Measurements from ENCODE around the gene SORL1. TPM values are rescaled to one million over a fixed set of nuclear protein-coding genes. Genes with fewer than 3 reads are reported as not detected.

SORL1 gene
- total RNA-seq, 1 experiment from 2014 or later, result 68.3 TPM

DNA sequence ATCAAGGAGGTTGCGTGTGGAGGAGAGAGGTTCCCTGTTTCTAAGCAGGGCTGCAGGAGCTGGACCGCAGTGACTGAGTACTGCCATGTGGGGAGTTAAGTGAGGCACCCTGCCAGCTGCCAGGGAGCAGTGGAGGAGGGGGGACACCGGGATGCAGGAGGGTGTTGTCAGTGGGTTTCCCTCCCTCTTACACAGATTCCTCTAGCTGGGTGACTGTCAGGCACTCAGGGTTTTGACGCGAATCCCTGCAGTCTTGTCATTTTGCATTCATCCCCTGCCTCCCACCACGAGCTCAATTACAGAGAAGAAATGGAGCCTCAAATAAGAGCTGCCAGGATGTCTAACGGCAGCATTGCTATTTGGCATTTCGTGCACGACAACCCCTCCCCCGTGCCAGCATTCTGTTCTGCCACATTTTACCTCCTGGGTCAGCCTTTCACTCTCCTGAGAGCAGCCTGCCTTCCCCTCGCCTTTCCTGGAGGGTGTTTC, 120.5 kb downstream of the SORL1 start:
- Histone ChIP-seq H3K27ac (ENCODE audit: insufficient read length, low read depth, low read length) (no peak overlapping the region), H3K23ac (ENCODE audit: insufficient read length, low read depth, low read length) (no peak overlapping the region), H3K14ac (ENCODE audit: insufficient read depth, low read length) (no peak overlapping the region), H2BK120ac (ENCODE audit: low read depth, low read length, poor library complexity, severe bottlenecking) (no peak overlapping the region), H3K18ac (ENCODE audit: insufficient read length, low read depth, low read length) (no peak overlapping the region), H4K8ac (replicated peaks; ENCODE audit: insufficient read length, low read depth, low read length) (no peak overlapping the region), H3K4ac (ENCODE audit: low read depth, low read length) (no peak overlapping the region), H2BK20ac (ENCODE audit: low read depth, low read length, poor library complexity, severe bottlenecking) (no peak overlapping the region), H3K56ac (ENCODE audit: insufficient read length, low read depth, low read length) (no peak overlapping the region), H2AK5ac (ENCODE audit: insufficient read length, low read length) (no peak overlapping the region), H3K23me2 (ENCODE audit: insufficient read length, low read depth, low read length, poor library complexity, severe bottlenecking) (no peaks in the 10 kb centered on the region), H2BK5ac (ENCODE audit: insufficient read length, low read length) (no peak overlapping the region), H4K5ac (ENCODE audit: insufficient read length, low read depth, low read length) (no peak overlapping the region), H3K4me2 (ENCODE audit: insufficient read depth, insufficient read length, low read length) (no peak overlapping the region), H3K79me1 (ENCODE audit: insufficient read depth, low read depth, low read length, poor library complexity, severe bottlenecking) (no peaks in the 10 kb centered on the region), H3K27me3 (ENCODE audit: insufficient read depth, low read length) (no peaks in the 10 kb centered on the region), H2AFZ (ENCODE audit: low read length) (no peak overlapping the region), H4K91ac (ENCODE audit: insufficient read length, low read depth, low read length) (no peak overlapping the region), H3T11ph (ENCODE audit: low read length) (no peak overlapping the region), H3K9ac (ENCODE audit: extremely low read depth, insufficient read length, low read length) (no peak overlapping the region), H4K20me1 (ENCODE audit: control insufficient read depth, insufficient read depth, insufficient read length) (no peaks in the 10 kb centered on the region), H3K9me3 (ENCODE audit: control insufficient read depth, low read depth, low read length) (no peaks in the 10 kb centered on the region), H3K79me2 (ENCODE audit: insufficient read depth, low read length) (no peaks in the 10 kb centered on the region), H2BK12ac (ENCODE audit: insufficient read length, low read depth, low read length) (no peak overlapping the region), H3K4me1 (ENCODE audit: insufficient read depth, low read length) (no peaks in the 10 kb centered on the region), H2BK15ac (ENCODE audit: low read depth, low read length) (no peak overlapping the region)
- Mint-ChIP-seq H3K4me3 (no peak overlapping the region), H3K9me3 (no peaks in the 10 kb centered on the region), H3K4me1 (peaks cover 0 to 9% of the 10 kb centered on the region in 2 experiments; a peak in 2 of 4 replicates), H3K27ac (peak overlapping the region in 2 of 3 experiments; percentile 62 to 86; a peak in 4 of 7 replicates), H3K27me3 (ENCODE audit: low read depth) (no peaks in the 10 kb centered on the region), H3K36me3 (ENCODE audit: insufficient read depth in 1 of 3, low read depth in 3 of 3) (peaks cover 45 to 85% (median 79%) of the 10 kb centered on the region in 3 experiments)
- WGBS (ENCODE audit: extremely low coverage, insufficient read length, low lambda C conversion rate), result no CpG with 5 or more reads among the region's 11 CpGs
- TF ChIP-seq, protein P1, sequence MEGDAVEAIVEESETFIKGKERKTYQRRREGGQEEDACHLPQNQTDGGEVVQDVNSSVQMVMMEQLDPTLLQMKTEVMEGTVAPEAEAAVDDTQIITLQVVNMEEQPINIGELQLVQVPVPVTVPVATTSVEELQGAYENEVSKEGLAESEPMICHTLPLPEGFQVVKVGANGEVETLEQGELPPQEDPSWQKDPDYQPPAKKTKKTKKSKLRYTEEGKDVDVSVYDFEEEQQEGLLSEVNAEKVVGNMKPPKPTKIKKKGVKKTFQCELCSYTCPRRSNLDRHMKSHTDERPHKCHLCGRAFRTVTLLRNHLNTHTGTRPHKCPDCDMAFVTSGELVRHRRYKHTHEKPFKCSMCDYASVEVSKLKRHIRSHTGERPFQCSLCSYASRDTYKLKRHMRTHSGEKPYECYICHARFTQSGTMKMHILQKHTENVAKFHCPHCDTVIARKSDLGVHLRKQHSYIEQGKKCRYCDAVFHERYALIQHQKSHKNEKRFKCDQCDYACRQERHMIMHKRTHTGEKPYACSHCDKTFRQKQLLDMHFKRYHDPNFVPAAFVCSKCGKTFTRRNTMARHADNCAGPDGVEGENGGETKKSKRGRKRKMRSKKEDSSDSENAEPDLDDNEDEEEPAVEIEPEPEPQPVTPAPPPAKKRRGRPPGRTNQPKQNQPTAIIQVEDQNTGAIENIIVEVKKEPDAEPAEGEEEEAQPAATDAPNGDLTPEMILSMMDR (conservative IDR thresholded peaks at IDR 0.05), result no peak
- no peak for DNase-seq

Measured in H9 (cell line).